ENCODE results near the gene ZNF804A.

Gene ZNF804A

GRCh38 chr2:184624311-184624710 lies 26.0 kb downstream of the ZNF804A start:
- no peak overlapping the region for H3K4me3 ChIP-seq (ENCODE audit: low read depth, low read length)
- TF ChIP-seq CTCF (conservative IDR thresholded peaks at IDR 0.05; ENCODE audit: low read depth, low read length) = no peak
- no peak for DNase-seq (ENCODE audit: low read depth)

- no peak for DNase-seq (ENCODE audit: low read depth)
- TF ChIP-seq CTCF (conservative IDR thresholded peaks at IDR 0.05; ENCODE audit: low read depth, low read length) = no peak
- no peak overlapping the region for H3K4me3 ChIP-seq (ENCODE audit: low read depth, low read length)
These were observed 29.7 kb downstream of the ZNF804A start for GRCh38 chr2:184628051-184628450.

- no peak for DNase-seq (ENCODE audit: low read depth)
- H3K4me3 ChIP-seq (ENCODE audit: low read depth, low read length) = no peak overlapping the region
- no peak for TF ChIP-seq CTCF (conservative IDR thresholded peaks at IDR 0.05; ENCODE audit: low read depth, low read length)
These were observed 35.4 kb downstream of the ZNF804A start for GRCh38 chr2:184633726-184634125.

- no peak for TF ChIP-seq CTCF (conservative IDR thresholded peaks at IDR 0.05; ENCODE audit: low read depth, low read length)
- H3K4me3 ChIP-seq (ENCODE audit: low read depth, low read length) = no peak overlapping the region
- no peak for DNase-seq (ENCODE audit: low read depth)
These were observed 39.5 kb downstream of the ZNF804A start for GRCh38 chr2:184637781-184638180.

GRCh38 chr2:184644685-184645084 lies 46.4 kb downstream of the ZNF804A start:
- H3K4me3 ChIP-seq (ENCODE audit: low read depth, low read length) = no peak overlapping the region
- no peak for TF ChIP-seq CTCF (conservative IDR thresholded peaks at IDR 0.05; ENCODE audit: low read depth, low read length)
- DNase-seq (ENCODE audit: low read depth) = peak; percentile 50

GRCh38 chr2:184646177-184646576 lies 47.8 kb downstream of the ZNF804A start:
- peak; percentile 52 for DNase-seq (ENCODE audit: low read depth)
- no peak for TF ChIP-seq CTCF (conservative IDR thresholded peaks at IDR 0.05; ENCODE audit: low read depth, low read length)
- no peak overlapping the region for H3K4me3 ChIP-seq (ENCODE audit: low read depth, low read length)

GRCh38 chr2:184646593-184646992 lies 48.3 kb downstream of the ZNF804A start:
- no peak for TF ChIP-seq CTCF (conservative IDR thresholded peaks at IDR 0.05; ENCODE audit: low read depth, low read length)
- H3K4me3 ChIP-seq (ENCODE audit: low read depth, low read length) = no peak overlapping the region
- no peak for DNase-seq (ENCODE audit: low read depth)
